ENCODE measurements around the gene UBB. TPM values are rescaled to one million over a fixed set of nuclear protein-coding genes. Genes with fewer than 3 reads are reported as not detected.

The UBB gene
- total RNA-seq (2014; rRNA removed; shearing (Covaris generic)): 2,252 and 2,476 TPM in 2 replicates
- polyA plus RNA-seq (2015; cell fraction: cytosol; rRNA removed): 773 and 787 TPM in 2 replicates
- polyA plus RNA-seq (2015; cell fraction: nucleus; rRNA removed): 538 and 557 TPM in 2 replicates

DNA sequence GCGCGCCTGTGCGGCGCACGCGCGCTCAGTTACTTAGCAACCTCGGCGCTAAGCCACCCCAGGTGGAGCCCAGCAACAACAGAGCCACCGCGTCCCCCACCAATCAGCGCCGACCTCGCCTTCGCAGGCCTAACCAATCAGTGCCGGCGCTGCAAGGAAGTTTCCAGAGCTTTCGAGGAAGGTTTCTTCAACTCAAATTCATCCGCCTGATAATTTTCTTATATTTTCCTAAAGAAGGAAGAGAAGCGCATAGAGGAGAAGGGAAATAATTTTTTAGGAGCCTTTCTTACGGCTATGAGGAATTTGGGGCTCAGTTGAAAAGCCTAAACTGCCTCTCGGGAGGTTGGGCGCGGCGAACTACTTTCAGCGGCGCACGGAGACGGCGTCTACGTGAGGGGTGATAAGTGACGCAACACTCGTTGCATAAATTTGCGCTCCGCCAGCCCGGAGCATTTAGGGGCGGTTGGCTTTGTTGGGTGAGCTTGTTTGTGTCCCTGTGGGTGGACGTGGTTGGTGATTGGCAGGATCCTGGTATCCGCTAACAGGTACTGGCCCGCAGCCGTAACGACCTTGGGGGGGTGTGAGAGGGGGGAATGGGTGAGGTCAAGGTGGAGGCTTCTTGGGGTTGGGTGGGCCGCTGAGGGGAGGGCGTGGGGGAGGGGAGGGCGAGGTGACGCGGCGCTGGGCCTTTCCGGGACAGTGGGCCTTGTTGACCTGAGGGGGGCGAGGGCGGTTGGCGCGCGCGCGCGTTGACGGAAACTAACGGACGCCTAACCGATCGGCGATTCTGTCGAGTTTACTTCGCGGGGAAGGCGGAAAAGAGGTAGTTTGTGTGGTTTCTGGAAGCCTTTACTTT is at the start of gene UBB:
UBB (plus strand) TSS at position 452 of the 856 bp plus-strand sequence. CDS start 817 bp downstream, outside the sequence.
- DNase-seq (ENCODE audit: low read depth): peak; percentile 94

- no peak for DNase-seq (ENCODE audit: low read depth)
Measured at GRCh38 chr17:16338391-16338790, 42.5 kb upstream of the UBB start.

- no peak for DNase-seq (ENCODE audit: low read depth)
Measured at GRCh38 chr17:16339402-16339801, 41.5 kb upstream of the UBB start.

GRCh38 chr17:16339959-16340358 is 40.9 kb upstream of the UBB start:
- no peak for DNase-seq (ENCODE audit: low read depth)

GRCh38 chr17:16342979-16343378 is 37.9 kb upstream of the UBB start:
- no peak for DNase-seq (ENCODE audit: low read depth)

DNA sequence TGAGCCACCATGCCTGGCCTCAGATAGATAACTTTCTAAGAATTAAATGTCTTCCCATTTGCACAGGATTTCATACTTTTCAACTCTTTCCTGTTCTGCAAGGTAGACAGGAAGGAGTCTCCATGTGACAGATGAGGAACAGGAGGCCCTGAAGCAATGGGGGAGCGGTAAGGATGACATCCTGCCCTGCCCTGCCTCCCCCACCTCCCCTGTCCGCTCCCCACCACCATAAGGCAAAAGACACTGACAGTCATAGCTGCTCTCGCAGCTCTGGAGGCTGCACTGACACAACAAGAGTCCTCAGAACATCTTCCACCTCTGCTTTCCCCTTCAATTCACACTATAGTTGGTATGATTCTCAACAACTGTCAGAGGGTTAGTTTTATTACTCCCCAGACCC is 37.3 kb upstream of the UBB start:
- no peak for DNase-seq (ENCODE audit: low read depth)

DNA sequence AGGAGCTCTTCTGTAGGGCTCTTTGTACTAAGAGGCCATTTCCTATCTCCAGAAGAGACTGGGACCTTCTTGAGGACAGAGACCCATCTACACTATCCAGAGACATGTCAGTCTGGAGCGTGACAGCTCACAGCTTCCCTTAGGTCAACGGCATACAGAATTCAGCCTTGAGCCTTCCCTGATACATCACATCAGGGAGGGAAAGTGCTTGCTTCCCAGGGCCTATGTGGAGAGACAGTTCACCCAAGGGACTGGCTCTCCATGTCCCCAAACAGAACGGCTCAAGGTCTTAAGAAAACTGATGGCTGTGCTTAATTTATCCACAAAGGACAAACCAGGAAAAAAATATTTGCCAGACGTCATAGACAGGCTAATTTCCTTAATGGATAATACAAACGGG is 35.3 kb upstream of the UBB start:
- no peak for DNase-seq (ENCODE audit: low read depth)

DNA sequence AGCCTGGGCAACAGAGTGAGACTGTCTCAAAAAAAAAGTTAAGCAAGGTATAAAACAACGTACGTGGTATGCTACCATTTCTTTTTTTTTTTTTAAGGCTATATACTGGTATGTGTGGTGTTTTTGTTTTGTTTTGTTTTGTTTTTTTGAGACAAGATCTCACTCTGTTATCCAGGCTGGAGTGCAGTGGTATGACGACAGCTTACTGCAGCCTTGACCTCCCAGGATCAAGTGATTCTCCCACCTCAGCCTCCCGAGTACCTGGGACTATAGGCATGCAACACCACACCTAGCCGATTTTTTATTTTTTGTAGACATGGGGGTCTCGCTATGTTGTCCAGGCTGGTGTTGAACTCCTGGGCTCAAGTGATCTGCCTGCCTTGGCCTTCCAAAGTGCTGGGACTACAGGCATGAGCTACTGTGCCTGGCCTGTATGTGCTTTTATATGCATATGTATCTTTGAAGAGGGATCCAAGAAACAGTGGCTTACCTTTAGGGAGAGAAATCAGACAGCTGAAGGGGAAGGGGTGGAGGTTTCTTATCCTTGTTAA is 34.1 kb upstream of the UBB start:
- DNase-seq (ENCODE audit: low read depth): no peak

GRCh38 chr17:16348586-16348985 is 32.3 kb upstream of the UBB start:
- no peak for DNase-seq (ENCODE audit: low read depth)

DNA sequence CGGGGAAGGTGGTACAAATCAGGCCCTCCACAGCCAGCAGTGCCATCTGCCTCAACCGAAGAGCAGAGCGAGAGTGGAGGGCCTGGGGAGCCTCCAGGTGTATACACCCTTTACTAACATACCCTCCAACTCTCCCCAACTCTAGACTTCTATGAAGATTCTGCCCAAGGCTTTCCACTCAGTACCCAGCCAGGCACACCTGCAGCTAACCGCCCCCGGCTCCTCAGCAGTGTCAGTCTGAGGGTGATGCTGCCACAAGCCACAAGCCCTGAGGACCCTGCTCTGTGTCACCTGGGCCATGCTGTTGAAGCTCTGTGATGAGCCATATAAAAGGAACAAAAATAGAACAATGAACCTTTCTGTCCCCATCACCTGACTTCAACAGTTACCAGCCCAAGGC is 31.5 kb upstream of the UBB start:
- DNase-seq (ENCODE audit: low read depth): no peak

DNA sequence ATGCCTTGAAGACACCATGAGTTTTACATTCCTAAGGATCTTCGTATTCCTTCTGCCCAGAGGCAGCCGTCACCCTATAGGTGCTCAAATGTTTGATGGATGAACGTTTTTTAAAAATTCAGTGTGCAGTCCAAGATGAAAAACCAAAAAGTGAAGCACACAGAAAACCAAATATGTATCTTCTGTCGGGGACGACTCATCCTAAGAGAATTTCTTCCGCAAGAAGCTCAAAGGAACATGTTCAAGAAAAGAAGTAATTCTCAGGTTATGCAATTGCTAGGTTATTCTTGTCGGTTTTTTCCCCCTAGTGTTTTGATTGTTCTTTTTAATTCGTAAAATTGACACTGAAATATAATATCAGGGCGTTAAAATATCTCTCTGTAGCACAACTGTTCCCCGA is 29.1 kb upstream of the UBB start:
- DNase-seq (ENCODE audit: low read depth): no peak

- no peak for DNase-seq (ENCODE audit: low read depth)
Measured at GRCh38 chr17:16352303-16352666, 28.6 kb upstream of the UBB start.

DNA sequence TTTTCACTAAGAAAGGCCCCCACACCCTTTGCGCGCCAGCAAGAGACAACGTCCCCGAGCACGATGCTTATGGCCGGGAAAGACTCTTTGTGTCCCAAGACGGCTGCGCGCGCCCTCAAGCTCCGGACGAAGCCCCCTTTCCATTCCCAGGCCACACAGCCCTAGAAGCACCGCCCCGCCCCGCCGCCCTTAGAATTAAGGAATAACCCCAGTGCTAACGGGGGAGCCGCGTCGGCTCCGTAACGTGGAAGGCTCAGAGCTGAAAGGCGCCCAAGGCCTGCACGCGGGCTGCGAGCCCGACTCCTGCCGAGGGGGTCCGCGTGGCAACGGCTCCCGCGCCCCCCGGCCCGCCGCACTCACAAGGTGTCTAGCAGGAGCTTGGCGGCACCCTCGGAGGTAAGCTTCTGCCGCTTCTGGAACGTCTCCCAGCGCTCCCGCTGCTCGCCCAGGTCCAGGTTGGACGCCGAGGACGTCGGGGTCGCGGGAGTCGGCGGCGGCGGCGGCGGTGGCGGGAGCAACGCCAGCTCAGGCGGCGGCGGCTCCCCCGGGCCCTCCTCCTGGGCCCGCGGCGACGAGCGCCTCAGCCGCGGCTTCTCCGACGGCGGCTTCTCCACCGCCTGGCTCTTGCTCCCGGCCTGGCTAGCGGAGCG is 28.1 kb upstream of the UBB start:
- peak; percentile 29 for DNase-seq (ENCODE audit: low read depth)

- DNase-seq (ENCODE audit: low read depth): no peak
Measured at GRCh38 chr17:16353317-16354174, 27.3 kb upstream of the UBB start, which contains the start of gene CENPV. TSS of gene CENPV (minus strand) at chr17:16353469. CDS start at chr17:16353436, 33 bp downstream.

GRCh38 chr17:16354585-16354984 is 26.3 kb upstream of the UBB start:
- no peak for DNase-seq (ENCODE audit: low read depth)

DNA sequence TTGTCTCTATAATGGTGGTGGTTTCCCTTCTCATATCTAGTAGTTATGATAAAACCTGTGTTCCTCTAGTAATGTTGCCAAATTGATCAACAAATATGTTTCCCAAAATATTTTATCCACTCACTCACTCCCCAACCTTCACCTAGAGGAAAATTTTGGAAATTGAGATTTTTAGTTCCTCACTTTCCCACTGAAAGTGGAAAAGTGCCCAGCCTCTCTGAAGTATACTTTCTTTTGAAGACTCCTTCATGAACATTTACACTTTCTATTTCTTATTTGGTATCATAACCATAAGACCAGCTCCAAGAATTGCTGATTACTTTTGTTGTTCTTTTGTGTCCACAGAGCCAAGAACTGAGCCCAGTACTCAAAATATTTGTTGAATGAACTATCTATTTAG is 22.5 kb upstream of the UBB start:
- DNase-seq (ENCODE audit: low read depth): no peak

DNA sequence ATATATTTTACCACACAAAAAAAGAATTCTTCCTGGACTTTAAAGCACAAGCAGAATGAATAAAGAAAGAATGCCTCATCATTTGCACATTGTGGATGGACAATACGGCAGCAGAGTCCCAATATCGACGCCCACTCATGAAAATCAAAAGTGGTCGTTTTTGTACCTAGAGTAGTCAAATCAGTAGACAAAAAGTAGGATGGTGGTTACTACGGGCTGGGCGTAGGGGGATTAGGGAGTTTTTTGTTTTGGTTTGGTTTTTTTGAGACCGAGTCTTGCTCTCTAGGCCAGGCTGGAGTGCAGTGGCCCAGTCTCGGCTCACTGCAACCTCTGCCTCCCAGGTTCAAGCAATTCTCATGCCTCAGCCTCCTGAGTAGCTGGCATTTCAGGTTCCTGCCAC is 19.0 kb upstream of the UBB start:
- no peak for DNase-seq (ENCODE audit: low read depth)

- DNase-seq (ENCODE audit: low read depth): peak; percentile 66
Measured at GRCh38 chr17:16363749-16364536, 16.9 kb upstream of the UBB start.

GRCh38 chr17:16364625-16365024 is 16.3 kb upstream of the UBB start:
- DNase-seq (ENCODE audit: low read depth): no peak

GRCh38 chr17:16371742-16372141 is 9.1 kb upstream of the UBB start:
- DNase-seq (ENCODE audit: low read depth): peak; percentile 66
